ENCODE data around the gene EPG5.

EPG5 gene

GRCh38 chr18:45938488-45938935, 28.6 kb downstream of the EPG5 start:
- TF ChIP-seq, protein P1, sequence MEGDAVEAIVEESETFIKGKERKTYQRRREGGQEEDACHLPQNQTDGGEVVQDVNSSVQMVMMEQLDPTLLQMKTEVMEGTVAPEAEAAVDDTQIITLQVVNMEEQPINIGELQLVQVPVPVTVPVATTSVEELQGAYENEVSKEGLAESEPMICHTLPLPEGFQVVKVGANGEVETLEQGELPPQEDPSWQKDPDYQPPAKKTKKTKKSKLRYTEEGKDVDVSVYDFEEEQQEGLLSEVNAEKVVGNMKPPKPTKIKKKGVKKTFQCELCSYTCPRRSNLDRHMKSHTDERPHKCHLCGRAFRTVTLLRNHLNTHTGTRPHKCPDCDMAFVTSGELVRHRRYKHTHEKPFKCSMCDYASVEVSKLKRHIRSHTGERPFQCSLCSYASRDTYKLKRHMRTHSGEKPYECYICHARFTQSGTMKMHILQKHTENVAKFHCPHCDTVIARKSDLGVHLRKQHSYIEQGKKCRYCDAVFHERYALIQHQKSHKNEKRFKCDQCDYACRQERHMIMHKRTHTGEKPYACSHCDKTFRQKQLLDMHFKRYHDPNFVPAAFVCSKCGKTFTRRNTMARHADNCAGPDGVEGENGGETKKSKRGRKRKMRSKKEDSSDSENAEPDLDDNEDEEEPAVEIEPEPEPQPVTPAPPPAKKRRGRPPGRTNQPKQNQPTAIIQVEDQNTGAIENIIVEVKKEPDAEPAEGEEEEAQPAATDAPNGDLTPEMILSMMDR (IDR thresholded peaks at IDR 0.05; ENCODE audit: extremely low read depth, missing control alignments), result no peak
- peak; percentile 20 for DNase-seq (ENCODE audit: low spot score)

DNA sequence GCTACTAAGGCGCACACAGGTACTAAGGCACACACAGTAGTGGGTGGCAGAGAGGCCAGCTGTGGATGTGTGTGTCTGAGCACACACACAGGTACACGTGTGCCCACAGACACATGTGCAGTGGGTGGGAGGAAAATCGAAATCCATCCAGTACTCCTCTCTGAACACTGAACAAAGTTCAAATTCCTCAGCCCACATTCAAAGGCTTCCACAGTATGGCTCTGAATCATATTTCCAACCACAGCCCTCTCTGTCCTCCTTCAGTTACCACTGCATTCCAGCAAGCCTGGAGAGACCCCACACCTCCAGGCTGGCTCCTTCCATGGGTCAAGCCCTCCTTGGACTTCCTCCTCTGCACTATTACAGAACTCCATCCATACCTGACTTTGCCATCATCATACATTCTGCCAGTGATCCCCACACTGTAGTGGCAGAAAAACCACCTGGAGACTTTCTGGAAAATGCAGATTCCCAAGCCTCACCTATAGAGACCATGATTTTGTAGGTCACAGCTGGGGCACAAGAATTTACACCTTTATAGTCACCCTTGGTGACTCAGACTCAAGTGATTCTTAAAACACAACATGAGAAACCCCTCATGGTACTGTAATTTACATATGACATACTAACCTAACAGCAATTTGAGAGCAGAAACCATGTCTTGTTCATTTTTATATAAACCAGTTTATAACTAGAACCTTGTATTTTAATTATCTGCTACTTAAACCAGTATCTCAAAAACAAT, 31.4 kb downstream of the EPG5 start:
- DNase-seq (ENCODE audit: low spot score), result no peak
- TF ChIP-seq, protein P1 (IDR thresholded peaks at IDR 0.05; ENCODE audit: extremely low read depth, missing control alignments), result no peak

DNA sequence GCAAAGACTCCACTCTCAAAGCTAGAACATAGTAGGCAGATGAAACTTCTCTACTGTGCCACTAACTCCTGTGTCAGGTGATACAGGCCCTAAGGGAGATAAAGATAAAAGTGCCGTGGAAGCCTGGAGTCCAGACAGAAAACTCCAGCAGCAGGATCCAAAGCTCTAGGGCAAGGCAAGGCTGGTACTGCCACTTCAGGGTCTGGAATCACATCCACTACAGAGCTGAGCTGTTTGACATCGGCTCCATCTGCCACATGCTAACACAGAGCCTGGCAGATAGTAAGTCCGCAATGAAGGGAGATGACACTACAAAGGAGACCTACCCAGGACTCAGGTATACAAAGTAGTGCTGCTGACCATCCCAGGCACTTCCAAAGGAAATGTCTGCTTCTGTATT, 34.4 kb downstream of the EPG5 start:
- no peak for DNase-seq (ENCODE audit: low spot score)
- TF ChIP-seq, protein P1 (IDR thresholded peaks at IDR 0.05; ENCODE audit: extremely low read depth, missing control alignments), result no peak

DNA sequence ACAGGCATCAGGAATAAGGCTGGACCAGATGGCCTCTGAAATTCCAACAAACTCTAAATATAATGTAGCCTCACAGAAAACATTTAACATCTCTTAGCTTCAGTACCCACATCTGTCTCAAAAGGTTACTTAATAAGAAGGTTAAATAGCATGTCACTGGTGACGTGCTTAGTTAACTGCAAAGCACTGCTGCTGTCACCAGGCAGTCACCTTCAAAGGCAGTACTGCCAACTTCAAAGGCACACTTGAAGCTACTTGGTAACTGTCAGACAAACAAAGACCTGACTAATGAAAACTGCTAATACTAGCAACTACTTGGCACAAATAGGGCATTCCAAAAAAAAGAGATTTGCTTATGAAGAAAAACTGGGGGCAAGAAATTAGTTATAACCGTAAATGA, 36.2 kb downstream of the EPG5 start:
- no peak for DNase-seq (ENCODE audit: low spot score)
- TF ChIP-seq, protein P1 (IDR thresholded peaks at IDR 0.05; ENCODE audit: extremely low read depth, missing control alignments), result no peak

DNA sequence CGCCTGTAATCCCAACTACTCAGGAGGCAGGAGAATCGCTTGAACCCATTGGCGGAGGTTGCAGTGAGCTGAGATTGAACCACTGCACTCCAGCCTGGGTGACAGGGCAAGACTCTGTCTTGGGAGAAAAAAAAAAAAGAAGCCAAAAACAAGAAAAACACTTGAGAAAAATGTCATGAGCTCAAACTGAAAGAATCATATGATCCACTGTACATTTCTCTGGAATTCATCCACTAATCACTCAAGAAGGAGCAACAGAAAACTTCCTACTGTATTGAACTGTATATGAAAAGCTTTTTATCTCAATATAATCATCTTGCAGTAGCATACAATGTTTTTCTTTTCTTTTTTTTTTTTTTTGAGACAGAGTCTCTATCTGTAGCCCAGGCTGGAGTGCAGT, 40.4 kb downstream of the EPG5 start:
- DNase-seq (ENCODE audit: low spot score), result no peak
- TF ChIP-seq, protein P1 (IDR thresholded peaks at IDR 0.05; ENCODE audit: extremely low read depth, missing control alignments), result no peak

- no peak for DNase-seq (ENCODE audit: low spot score)
- TF ChIP-seq, protein P1 (IDR thresholded peaks at IDR 0.05; ENCODE audit: extremely low read depth, missing control alignments), result no peak
These were observed 41.0 kb downstream of the EPG5 start for GRCh38 chr18:45926085-45926484.

GRCh38 chr18:45923138-45923537, 44.0 kb downstream of the EPG5 start:
- TF ChIP-seq, protein P1 (IDR thresholded peaks at IDR 0.05; ENCODE audit: extremely low read depth, missing control alignments), result no peak
- DNase-seq (ENCODE audit: low spot score), result no peak
